HG03139 (cell line): ENCODE data around the gene SDK1.

ENCODE experiments used
- ATAC-seq: cut with Tn5 transposase; IDR thresholded peaks from one replicate; pipeline ENCODE4 v1.9.1; 2021; ENCODE audit not compliant: unreplicated experiment

Gene SDK1

GRCh38 chr7:3327655-3328054, 26.6 kb downstream of the SDK1 start:
- no peak for ATAC-seq

- no peak for ATAC-seq
These were observed 31.3 kb downstream of the SDK1 start for GRCh38 chr7:3332308-3332707.

- no peak for ATAC-seq
These were observed 32.8 kb downstream of the SDK1 start for GRCh38 chr7:3333861-3334260.

DNA sequence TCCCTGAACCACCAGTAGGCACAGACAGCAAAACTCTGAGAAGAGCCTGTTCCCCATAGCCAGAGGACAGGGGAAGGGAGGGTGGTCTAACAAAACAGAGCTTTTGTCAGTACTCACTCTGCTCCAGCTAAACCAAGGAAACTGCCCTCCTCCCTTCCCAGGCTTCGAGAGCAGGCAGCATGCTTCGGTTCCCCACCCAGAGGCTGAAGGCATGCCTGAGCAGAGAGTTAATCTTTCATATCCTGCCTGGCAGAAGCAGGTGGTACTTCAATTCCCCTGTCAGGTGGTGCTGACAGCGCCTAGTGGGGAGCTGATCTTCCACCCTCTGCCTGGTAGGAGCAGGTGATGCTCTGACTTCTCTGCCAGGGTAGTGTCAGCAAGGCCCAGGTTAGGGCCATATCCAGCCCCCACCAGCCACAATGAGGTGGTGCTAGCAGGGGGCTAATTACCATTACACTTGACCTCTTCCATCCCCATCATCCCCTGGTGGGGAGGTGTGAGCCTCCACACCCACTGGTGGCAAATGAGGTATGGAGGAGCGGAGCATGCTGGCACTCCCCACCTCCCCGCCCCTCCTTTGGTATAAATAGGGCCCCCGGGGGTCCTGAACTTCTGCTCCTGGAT, 35.1 kb downstream of the SDK1 start:
- ATAC-seq = no peak

DNA sequence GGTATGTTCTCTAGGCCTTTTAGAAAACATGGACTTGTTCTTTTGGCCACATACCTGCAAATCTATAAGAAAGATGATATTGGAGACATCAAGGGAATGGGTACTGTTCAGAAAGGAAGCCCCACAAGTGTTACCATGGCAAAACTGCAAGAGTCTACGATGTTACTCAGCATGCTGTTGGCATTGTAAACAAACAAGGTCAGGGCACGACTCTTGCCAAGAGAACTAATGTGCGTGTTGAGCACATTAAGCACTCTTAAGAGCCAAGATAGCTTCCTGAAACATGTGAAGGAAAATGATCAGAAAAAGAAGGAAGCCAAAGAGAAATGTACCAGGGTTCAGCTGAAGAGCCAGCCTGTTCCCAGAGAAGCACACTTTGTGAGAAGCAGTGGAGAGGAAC, 37.1 kb downstream of the SDK1 start:
- no peak for ATAC-seq

DNA sequence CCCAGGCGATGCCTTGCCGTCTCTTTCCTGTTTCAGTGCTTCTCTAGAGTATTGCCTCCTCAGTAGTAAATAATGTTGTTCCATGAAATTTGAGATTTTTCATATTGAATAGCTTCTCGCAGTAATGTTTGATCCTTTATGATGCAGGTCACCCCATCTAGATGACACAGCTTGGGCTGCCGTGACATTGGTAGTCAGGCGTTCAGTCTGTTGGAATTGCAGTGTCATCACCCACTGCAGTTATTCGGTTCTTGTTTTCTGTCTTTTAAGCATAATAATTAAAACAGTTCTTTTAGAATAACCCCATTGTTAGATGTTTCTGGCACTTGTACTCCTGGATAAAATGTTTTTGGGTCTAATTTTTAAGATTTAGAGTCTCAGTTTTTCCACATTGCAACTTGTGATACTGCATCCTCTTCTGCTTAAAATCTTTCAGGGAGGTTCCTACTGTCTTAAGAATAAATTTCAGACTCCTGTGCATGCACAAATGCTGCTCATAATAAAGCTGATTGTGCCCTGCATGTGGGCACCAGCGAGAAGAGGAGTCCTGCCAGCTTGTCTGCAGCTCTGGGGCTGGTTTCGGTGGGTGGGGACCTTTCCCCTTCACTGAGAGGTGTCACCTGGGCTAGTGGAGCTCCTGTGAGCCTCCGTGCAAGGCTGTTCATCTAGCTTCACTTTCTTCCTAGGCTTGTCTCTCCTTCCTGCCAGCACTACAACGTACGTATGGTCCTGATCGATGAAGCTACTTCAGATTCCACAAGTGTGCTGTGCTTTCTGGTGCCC, 44.8 kb downstream of the SDK1 start:
- no peak for ATAC-seq

DNA sequence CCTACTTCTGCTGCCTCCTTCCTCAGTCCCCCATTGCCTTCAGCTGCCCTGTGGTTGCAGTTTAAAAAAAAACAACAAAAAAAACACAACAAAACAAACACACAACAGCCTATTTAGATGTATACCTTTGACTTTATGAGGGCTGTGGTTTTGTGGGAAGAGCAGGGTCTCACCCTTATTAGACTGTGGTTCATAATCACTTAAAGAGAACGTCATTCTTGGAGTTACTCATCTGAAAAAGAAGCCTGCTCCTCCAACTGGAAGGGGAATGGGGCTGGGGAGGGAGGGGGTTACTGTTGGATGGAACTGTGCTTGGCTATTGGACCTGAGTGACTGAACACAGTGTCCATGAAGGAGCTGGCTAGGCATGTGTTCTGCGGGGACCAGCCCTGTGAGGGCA, 48.1 kb downstream of the SDK1 start:
- ATAC-seq = no peak

DNA sequence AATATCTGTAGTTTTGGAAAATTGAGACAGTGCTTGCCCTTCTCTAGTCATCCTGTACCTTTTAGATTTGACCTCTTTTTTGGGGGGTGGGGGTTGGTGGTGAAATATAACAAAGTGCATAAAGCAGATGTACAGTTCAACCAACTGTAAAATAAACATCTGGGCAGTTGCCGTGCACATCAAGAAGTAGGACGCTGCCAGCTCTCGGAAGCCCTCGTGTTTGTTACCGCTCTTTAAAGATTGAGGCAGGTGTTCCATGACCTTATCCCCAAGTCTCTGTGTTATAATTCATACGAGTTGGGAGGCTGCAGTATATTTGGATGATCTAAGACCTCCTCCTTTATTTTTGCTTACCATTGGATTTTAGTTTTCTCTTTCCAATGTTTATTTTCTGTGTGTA, 55.1 kb downstream of the SDK1 start:
- ATAC-seq = no peak

- ATAC-seq = no peak
These were observed 57.9 kb downstream of the SDK1 start for GRCh38 chr7:3358991-3359390.

GRCh38 chr7:3367261-3367660, 66.2 kb downstream of the SDK1 start:
- no peak for ATAC-seq

GRCh38 chr7:3370068-3370830, 69.2 kb downstream of the SDK1 start:
- ATAC-seq = no peak

- ATAC-seq = no peak
These were observed 69.9 kb downstream of the SDK1 start for GRCh38 chr7:3370921-3371320.

- ATAC-seq = no peak
These were observed 70.5 kb downstream of the SDK1 start for GRCh38 chr7:3371601-3372000.

DNA sequence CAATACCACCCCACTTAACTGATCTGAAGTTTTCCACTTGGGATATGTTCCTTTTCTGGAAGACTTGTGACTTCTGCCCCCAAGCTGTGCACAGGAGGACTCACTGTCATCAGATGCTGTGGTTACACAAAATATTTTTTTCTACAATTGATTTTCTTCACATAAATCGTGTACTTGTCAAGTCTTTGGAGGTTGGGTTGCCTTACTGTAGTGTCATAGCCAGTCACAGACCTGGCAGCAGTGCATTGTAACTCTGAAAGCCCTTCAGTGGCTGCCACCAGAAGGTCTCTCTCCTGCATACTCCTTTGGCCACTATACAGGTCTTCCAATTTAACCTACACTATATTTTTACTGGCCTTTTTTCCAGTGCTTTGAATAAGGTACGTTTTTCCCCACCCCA, 73.2 kb downstream of the SDK1 start:
- no peak for ATAC-seq

GRCh38 chr7:3378390-3379150, 77.5 kb downstream of the SDK1 start:
- no peak for ATAC-seq

DNA sequence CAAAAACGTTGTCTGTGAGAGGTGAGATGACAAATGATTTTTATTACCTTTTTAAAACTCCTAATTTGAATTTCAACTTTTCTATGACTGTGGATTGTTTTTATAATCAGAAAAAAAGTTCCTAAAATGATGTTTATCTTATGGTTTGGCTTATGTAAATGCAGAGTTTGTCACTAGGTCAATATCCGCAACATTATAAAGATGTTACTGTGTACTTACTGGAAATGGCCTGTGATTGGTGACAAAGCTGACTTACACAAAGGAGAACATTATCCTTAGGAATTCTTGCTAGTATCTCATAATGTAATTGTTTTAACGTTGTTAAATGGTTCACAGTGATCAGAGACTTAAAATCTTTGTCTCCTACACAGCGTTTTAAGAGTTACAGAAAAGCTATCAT, 79.0 kb downstream of the SDK1 start:
- ATAC-seq = no peak

GRCh38 chr7:3380886-3381685, 80.0 kb downstream of the SDK1 start:
- ATAC-seq = no peak

DNA sequence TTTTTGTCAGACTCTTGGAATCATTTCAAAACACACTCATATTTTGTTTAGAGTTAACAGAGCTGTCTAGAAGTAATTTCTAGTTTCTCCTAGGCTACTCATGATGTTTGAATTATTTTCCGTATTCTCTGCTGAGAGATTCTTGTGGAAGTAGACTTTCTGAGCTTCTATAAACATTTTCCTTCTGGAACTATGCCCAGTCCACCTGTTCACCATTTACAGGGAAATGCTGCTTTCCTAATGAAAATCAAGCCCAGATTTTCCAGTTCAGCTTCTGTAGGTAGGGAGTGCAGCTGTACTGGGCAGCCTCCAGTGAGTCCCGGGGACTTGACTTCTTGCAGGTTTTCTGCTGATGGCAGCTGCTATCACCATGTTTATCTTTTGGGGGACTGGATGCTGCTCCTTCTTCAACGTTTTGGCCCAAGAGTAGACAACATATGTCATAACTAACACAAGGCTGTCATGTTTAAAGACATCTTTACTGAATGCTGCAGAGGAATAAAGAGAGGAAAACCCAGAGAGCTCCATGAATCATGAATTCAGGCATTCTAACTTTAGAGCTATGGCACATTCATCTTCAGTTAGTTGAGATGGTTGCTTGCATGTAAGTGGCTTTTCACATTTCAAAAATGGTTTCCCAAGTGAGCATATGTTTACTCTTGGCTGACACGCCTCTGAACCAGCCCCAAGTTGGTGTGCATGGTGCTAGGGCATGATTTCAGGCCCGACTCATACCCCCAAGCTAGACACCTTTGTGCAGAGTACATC, 85.6 kb downstream of the SDK1 start:
- ATAC-seq = no peak

GRCh38 chr7:3393862-3394261, 92.8 kb downstream of the SDK1 start:
- ATAC-seq = no peak

GRCh38 chr7:3397324-3397723, 96.3 kb downstream of the SDK1 start:
- ATAC-seq = no peak
